Smooth muscle cell (in vitro differentiated cells): ENCODE measurements around the gene P2RY6. TPM values are rescaled to one million over a fixed set of nuclear protein-coding genes. Genes with fewer than 3 reads are reported as not detected.
"Not testable (repeated sequence)": the region's sequence is repeated elsewhere in the genome, so short reads cannot be mapped to it uniquely, and the experiment has no call there.

Experiments used
- DNase-seq: peaks from one replicate; lab custom pipeline; 2025; ENCODE audit not compliant: unreplicated experiment; lab: John Stamatoyannopoulos, UW
- H2AFZ ChIP-seq: fragments of 200-600 bp; sonication (generic); 2 replicates; pipeline ENCODE4 v1.6.0; 2016; ENCODE audit warnings: antibody characterized with exemption, low read depth, mild to moderate bottlenecking
- H3F3A ChIP-seq: fragments of 200-600 bp; sonication (generic); 2 replicates; pipeline ENCODE4 v1.6.0; 2017; ENCODE audit warnings: antibody characterized with exemption, low read depth
- H3K27ac ChIP-seq: fragments of 200-600 bp; sonication (generic); 2 replicates; pipeline ENCODE4 v1.5.1; 2016; ENCODE audit warnings: low read depth, mild to moderate bottlenecking
- H3K27me3 ChIP-seq: fragments of 200-600 bp; sonication (generic); 2 replicates; pipeline ENCODE4 v1.6.1; 2016; ENCODE audit warnings: low read depth, mild to moderate bottlenecking
- H3K36me3 ChIP-seq: fragments of 200-600 bp; sonication (generic); 2 replicates; pipeline ENCODE4 v1.5.1; 2016; ENCODE audit warnings: low read depth
- H3K4me1 ChIP-seq: fragments of 200-600 bp; sonication (generic); 2 replicates; pipeline ENCODE4 v1.5.1; 2016; ENCODE audit warnings: low read depth
- H3K4me2 ChIP-seq: fragments of 200-600 bp; sonication (generic); 2 replicates; pipeline ENCODE4 v1.6.0; 2016; ENCODE audit warnings: mild to moderate bottlenecking
- H3K4me3 ChIP-seq: fragments of 200-600 bp; sonication (generic); 2 replicates; pipeline ENCODE4 v1.5.1; 2016; ENCODE audit warnings: mild to moderate bottlenecking
- H3K79me2 ChIP-seq: fragments of 200-600 bp; sonication (generic); 2 replicates; pipeline ENCODE4 v1.6.0; 2016; ENCODE audit warnings: low read depth, mild to moderate bottlenecking
- H3K9ac ChIP-seq: fragments of 200-600 bp; sonication (generic); 2 replicates; pipeline ENCODE4 v1.6.0; 2016; ENCODE audit warnings: low read depth
- H3K9me3 ChIP-seq: fragments of 200-600 bp; sonication (generic); replicated peaks from 2 replicates; pipeline ENCODE4 v1.5.1; 2016; ENCODE audit warnings: low read depth
- H4K20me1 ChIP-seq: fragments of 200-600 bp; sonication (generic); 2 replicates; pipeline ENCODE4 v1.6.0; 2016; ENCODE audit warnings: low read depth
- CTCF ChIP-seq: fragments of 200-600 bp; sonication (generic); IDR thresholded peaks from 2 replicates; pipeline ENCODE4 v1.5.1; 2017; ENCODE audit warnings: borderline replicate concordance, mild to moderate bottlenecking, antibody characterized with exemption; ENCODE audit not compliant: insufficient read depth, poor library complexity, severe bottlenecking
- WGBS: methylation state at CpG from one replicate; pipeline ENCODE4 v1.1.7; 2016; ENCODE audit warnings: low lambda C conversion rate; 5-methylcytosine and 5-hydroxymethylcytosine counted together
- polyA plus RNA-seq: library from polyadenylated mRNA; unstranded; fragments of >200 nt; fragmentation: Nextera tagmentation; extraction: Ambion mirVana; gene quantifications from 2 replicates; pipeline ENCODE4 v1.2.1, GENCODE V29; 2016
- total RNA-seq: library from RNA; depleted of rRNA; stranded (reverse); fragments of >200 nt; gene quantifications from 2 replicates; pipeline ENCODE4 v1.2.3, GENCODE V29; 2014

The P2RY6 gene
- total and polyA plus RNA-seq, 2 experiments from 2014 or later: 3.7 to 13.8 TPM

GRCh38 chr11:73269459-73270015, 2.6 kb upstream of the P2RY6 start:
- DNase-seq: no peak
- 66% methylated on average over 7 of the region's 7 CpGs for WGBS
- no peaks in the 10 kb centered on the region for H3K27me3 ChIP-seq
- no peaks in the 10 kb centered on the region for H3K79me2 ChIP-seq
- peak overlapping the region; percentile 24 for H3K27ac ChIP-seq
- no peaks in the 10 kb centered on the region for H3K36me3 ChIP-seq
- H3K4me1 ChIP-seq: peaks cover 5% of the 10 kb centered on the region
- H3K4me2 ChIP-seq: no peak overlapping the region
- no peaks in the 10 kb centered on the region for H4K20me1 ChIP-seq
- H3K9me3 ChIP-seq: no peaks in the 10 kb centered on the region
- no peak overlapping the region for H2AFZ ChIP-seq
- peaks cover 8% of the 10 kb centered on the region for H3F3A ChIP-seq
- no peak overlapping the region for H3K9ac ChIP-seq
- no peak overlapping the region for H3K4me3 ChIP-seq
- TF ChIP-seq CTCF: no peak

GRCh38 chr11:73270016-73270854, 1.9 kb upstream of the P2RY6 start:
- no peak overlapping the region for H3K9ac ChIP-seq
- no peaks in the 10 kb centered on the region for H4K20me1 ChIP-seq
- no peaks in the 10 kb centered on the region for H3K27me3 ChIP-seq
- no peaks in the 10 kb centered on the region for H3K36me3 ChIP-seq
- H3F3A ChIP-seq: peaks cover 8% of the 10 kb centered on the region
- H3K9me3 ChIP-seq: no peaks in the 10 kb centered on the region
- peak overlapping the region; percentile 44 for H3K27ac ChIP-seq
- 90% methylated on average over 7 of the region's 7 CpGs for WGBS
- TF ChIP-seq CTCF: no peak
- no peak for DNase-seq
- no peaks in the 10 kb centered on the region for H3K79me2 ChIP-seq
- peaks cover 5% of the 10 kb centered on the region for H3K4me1 ChIP-seq
- H2AFZ ChIP-seq: no peak overlapping the region
- H3K4me2 ChIP-seq: no peak overlapping the region
- no peak overlapping the region for H3K4me3 ChIP-seq

GRCh38 chr11:73270855-73271477, 1.2 kb upstream of the P2RY6 start:
- no peak for TF ChIP-seq CTCF
- 60% methylated on average over 18 of the region's 18 CpGs for WGBS

GRCh38 chr11:73271478-73271865, 666 bp upstream of the P2RY6 start:
- not testable (repeated sequence) for H3K4me1 ChIP-seq, H3K27me3 ChIP-seq, H3K36me3 ChIP-seq, H2AFZ ChIP-seq, H4K20me1 ChIP-seq, H3K4me3 ChIP-seq, H3F3A ChIP-seq, H3K79me2 ChIP-seq, DNase-seq, H3K9me3 ChIP-seq
- peak overlapping the region; percentile 13 for H3K9ac ChIP-seq
- peak overlapping the region; percentile 44 for H3K27ac ChIP-seq
- 39% methylated on average over 10 of the region's 10 CpGs for WGBS
- peak overlapping the region; percentile 27 for H3K4me2 ChIP-seq

More at GRCh38 chr11:73270855-73271477, 1.2 kb upstream of the P2RY6 start:
- H3K9ac ChIP-seq: no peak overlapping the region
- H3K9me3 ChIP-seq: no peaks in the 10 kb centered on the region
- H3K4me1 ChIP-seq: peaks cover 5% of the 10 kb centered on the region
- H3K79me2 ChIP-seq: no peaks in the 10 kb centered on the region
- H2AFZ ChIP-seq: no peak overlapping the region
- H3K4me2 ChIP-seq: peak overlapping the region; percentile 27
- H4K20me1 ChIP-seq: no peaks in the 10 kb centered on the region
- no peaks in the 10 kb centered on the region for H3K36me3 ChIP-seq
- no peaks in the 10 kb centered on the region for H3K27me3 ChIP-seq
- no peak for DNase-seq
- peak overlapping the region; percentile 44 for H3K27ac ChIP-seq
- H3F3A ChIP-seq: peaks cover 8% of the 10 kb centered on the region
- no peak overlapping the region for H3K4me3 ChIP-seq
